NT2/D1 (cell line): ENCODE measurements around the gene OR8A1.

Experiments used
- SUZ12 ChIP-seq: IDR thresholded peaks from 2 replicates; pipeline ENCODE4 v1.6.1; 2011; ENCODE audit not compliant: insufficient read length, insufficient read depth; ENCODE audit errors: extremely low read depth
- ZNF274 ChIP-seq: IDR thresholded peaks from 2 replicates; pipeline ENCODE4 v1.6.1; 2011; ENCODE audit warnings: mild to moderate bottlenecking, low read depth, low read length

- TF ChIP-seq ZNF274 = no peak
- no peak for TF ChIP-seq SUZ12
These were observed 31.8 kb upstream of the OR8A1 start for GRCh38 chr11:124538019-124538418.
